D721Med (cell line): Measurements from ENCODE around the gene ELMO2.

Experiments used
- DNase-seq: peaks from one replicate; pipeline ENCODE4 v3.0.0; 2011; ENCODE audit warnings: low spot score; ENCODE audit not compliant: insufficient read length
- FAIRE-seq: peaks from 2 replicates; lab custom pipeline; 2011; peaks lifted over from hg19 to GRCh38; lab: Jason Lieb, UNC
- CTCF ChIP-seq: IDR thresholded peaks from 2 replicates; pipeline ENCODE4 v1.5.1; 2012; ENCODE audit warnings: mild to moderate bottlenecking, control low read depth; ENCODE audit not compliant: insufficient read depth; ENCODE audit errors: missing control alignments

Gene ELMO2

GRCh38 chr20:46341074-46342009 lies 65.1 kb downstream of the ELMO2 start:
- TF ChIP-seq CTCF = no peak
- DNase-seq (no peak), FAIRE-seq (no peak)

GRCh38 chr20:46339037-46339436 lies 67.4 kb downstream of the ELMO2 start:
- DNase-seq (no peak), FAIRE-seq (no peak)
- TF ChIP-seq CTCF = no peak

GRCh38 chr20:46336735-46337134 lies 69.7 kb downstream of the ELMO2 start:
- DNase-seq = no peak
- no peak for FAIRE-seq
- TF ChIP-seq CTCF = no peak

GRCh38 chr20:46334303-46334904 lies 72.0 kb downstream of the ELMO2 start:
- DNase-seq = no peak
- no peak for TF ChIP-seq CTCF
- FAIRE-seq = no peak

GRCh38 chr20:46333161-46333991 lies 73.0 kb downstream of the ELMO2 start:
- DNase-seq = no peak
- no peak for FAIRE-seq

More at GRCh38 chr20:46333161-46333991, 73.0 kb downstream of the ELMO2 start:
- no peak for TF ChIP-seq CTCF
